GM13976 (cell line): ENCODE measurements around the gene G3BP1.

Experiments used
- DNase-seq: peaks from one replicate; pipeline ENCODE4 v3.0.0; 2012; ENCODE audit warnings: low spot score
- CTCF ChIP-seq: IDR thresholded peaks from 2 replicates; pipeline ENCODE4 v1.5.1; 2012; ENCODE audit warnings: borderline replicate concordance, mild to moderate bottlenecking; ENCODE audit not compliant: insufficient read depth; ENCODE audit errors: extremely low read depth, missing control alignments, control extremely low read depth
- in situ Hi-C: fragments of 300-500 bp; cut with MboI; formaldehyde crosslinking; loops from one replicate; pipeline ENCODE4 v1.12.0; 2022; ENCODE audit warnings: low sequenced_read_pairs, mixed read lengths, inconsistent platforms; ENCODE audit not compliant: unreplicated experiment

G3BP1 gene

GRCh38 chr5:151787817-151788216, 16.1 kb downstream of the G3BP1 start:
- in situ Hi-C loops = no loop called here
- TF ChIP-seq CTCF = no peak
- no peak for DNase-seq

- DNase-seq = no peak
- no peak for TF ChIP-seq CTCF
- in situ Hi-C loops = no loop called here
These were observed 21.6 kb downstream of the G3BP1 start for GRCh38 chr5:151793358-151793757.

- in situ Hi-C loops = no loop called here
- DNase-seq = no peak
- TF ChIP-seq CTCF = no peak
These were observed 23.7 kb downstream of the G3BP1 start for GRCh38 chr5:151795426-151795825.

- in situ Hi-C loops = no loop called here
- DNase-seq = no peak
- no peak for TF ChIP-seq CTCF
These were observed 26.9 kb downstream of the G3BP1 start for GRCh38 chr5:151798674-151799073.

GRCh38 chr5:151799407-151799806, 27.7 kb downstream of the G3BP1 start:
- TF ChIP-seq CTCF = no peak
- in situ Hi-C loops = no loop called here

GRCh38 chr5:151800532-151800931, 28.8 kb downstream of the G3BP1 start:
- no peak for DNase-seq
- TF ChIP-seq CTCF = no peak
- in situ Hi-C loops = no loop called here

More at GRCh38 chr5:151799407-151799806, 27.7 kb downstream of the G3BP1 start:
- no peak for DNase-seq
